Gastrocnemius medialis (tissue), 4 donors: ENCODE results near the gene SRP68. TPM values are rescaled to one million over a fixed set of nuclear protein-coding genes. Genes with fewer than 3 reads are reported as not detected.
"Not testable (repeated sequence)": the region's sequence is repeated elsewhere in the genome, so short reads cannot be mapped to it uniquely, and the experiment has no call there.

ENCODE experiments used
- ATAC-seq, 2 donors: fragments of 150-250 bp; one replicate each; pipeline ENCODE4 v1.9.1; 2016
- DNase-seq, 2 donors: peaks; one replicate each; pipeline ENCODE4 v3.0.0-alpha.2; 2019
- H3K27ac ChIP-seq, 4 donors: fragments of 200-600 bp; sonication (generic); 1 replicate in 1 of 4; 2 replicates in 3 of 4; pipeline ENCODE4 v1.5.1; 2016 to 2018; ENCODE audit warnings: mild to moderate bottlenecking in 2 of 4, moderate library complexity in 1 of 4
- H3K27me3 ChIP-seq, 3 donors: fragments of 200-600 bp; sonication (generic) in 2 of 3; 1 replicate in 1 of 3; 2 replicates in 2 of 3; pipeline versions ENCODE4 v1.5.1 to v1.6.0; 2016 to 2019; ENCODE audit warnings: mild to moderate bottlenecking in 1 of 3, moderate library complexity in 1 of 3
- H3K36me3 ChIP-seq, 2 donors: fragments of 200-600 bp; sonication (generic) in 1 of 2; one replicate each; pipeline ENCODE4 v1.5.1; 2017 to 2018
- H3K4me1 ChIP-seq, 2 donors: fragments of 200-600 bp; sonication (generic) in 1 of 2; one replicate each; pipeline ENCODE4 v1.5.1; 2016 to 2017; ENCODE audit warnings: mild to moderate bottlenecking in 2 of 2
- H3K4me3 ChIP-seq, 4 donors: fragments of 200-600 bp; sonication (generic) in 3 of 4; 1 replicate in 1 of 4; 2 replicates in 3 of 4; pipeline ENCODE4 v1.5.1; 2016 to 2019; ENCODE audit warnings: mild to moderate bottlenecking in 2 of 4
- H3K9me3 ChIP-seq, 3 donors: fragments of 200-600 bp; sonication (generic) in 2 of 3; 1 replicate in 1 of 3; 2 replicates in 2 of 3; pipeline ENCODE4 v1.5.1; 2016 to 2019
- CTCF ChIP-seq, 5 experiments: fragments of 450-650 bp in 3 of 5; fragments of 200-600 bp in 2 of 5; sonication (generic) in 2 of 5; IDR thresholded peaks in 4 of 5; conservative IDR thresholded peaks in 1 of 5; 1 replicate in 4 of 5; 2 replicates in 1 of 5; pipeline ENCODE4 v1.5.1; 2016 to 2019; ENCODE audit warnings: antibody characterized with exemption in 5 of 5, mild to moderate bottlenecking in 3 of 5, moderate library complexity in 3 of 5
- POLR2A ChIP-seq, 2 donors: fragments of 450-650 bp; IDR thresholded peaks; one replicate each; pipeline ENCODE4 v1.6.1; 2017; ENCODE audit warnings: antibody characterized with exemption in 2 of 2, mild to moderate bottlenecking in 2 of 2, moderate library complexity in 2 of 2
- in situ Hi-C, 4 donors: fragments of 200-750 bp; cut with MboI; loops; one replicate each; pipeline versions ENCODE4 v1.15.0 to v1.8.0; 2017; ENCODE audit warnings: low sequenced_read_pairs in 4 of 4
- intact Hi-C: fragments of 100-400 bp; cut with DNase I; formaldehyde crosslinking; loops from one replicate; pipeline ENCODE4 v1.15.1; 2023; ENCODE audit warnings: low total_unique reads
- total RNA-seq, 4 donors: library from RNA; depleted of rRNA; stranded (reverse); fragments of >200 nt; gene quantifications; one replicate each; pipeline versions ENCODE4 v1.1.0 to v1.2.3, GENCODE V29; 2016

The SRP68 gene
- total RNA-seq, 4 donors from 2014 or later, result 33.0 to 76.7 (median 66.7) TPM

- peaks cover 59 to 61% (median 60%) of the 10 kb centered on the region in 3 donors for H3K27me3 ChIP-seq
- intact Hi-C loops, result no loop called here
- DNase-seq, result peak in 1 of 2 donors; percentile 6
- no peaks in the 10 kb centered on the region for H3K36me3 ChIP-seq
- ATAC-seq, result no peak
- peaks cover 34 to 45% of the 10 kb centered on the region in 2 donors for H3K4me1 ChIP-seq
- in situ Hi-C loops, result no loop called here
- no peak within 1 kb of the TSS for H3K27ac ChIP-seq
- peak within 1 kb of the TSS in 2 of 4 donors; percentile 6 to 19 for H3K4me3 ChIP-seq
- TF ChIP-seq CTCF (IDR thresholded peaks at IDR 0.05 in 4 of 5, conservative IDR thresholded peaks at IDR 0.05 in 1 of 5) (no peak), POLR2A (IDR thresholded peaks at IDR 0.05) (no peak)
- H3K9me3 ChIP-seq, result no peaks in the 10 kb centered on the region
Measured at GRCh38 chr17:76074390-76075363, 2.4 kb upstream of the SRP68 start, which contains the start of gene GALR2. GALR2 (plus strand) TSS chr17:76074781; CDS start chr17:76074884, 103 bp downstream.

- peak; percentile 9 to 17 for ATAC-seq
- no peaks in the 10 kb centered on the region for H3K9me3 ChIP-seq
- DNase-seq, result no peak
- H3K27ac ChIP-seq, result peak overlapping the region; percentile 75 to 87 (median 80)
- peaks cover 0 to 16% of the 10 kb centered on the region in 2 donors for H3K36me3 ChIP-seq
- in situ Hi-C loops (no loop called here), intact Hi-C loops (no loop called here)
- TF ChIP-seq POLR2A (IDR thresholded peaks at IDR 0.05) (no peak), CTCF (IDR thresholded peaks at IDR 0.05 in 4 of 5, conservative IDR thresholded peaks at IDR 0.05 in 1 of 5) (no peak)
- peaks cover 29 to 39% of the 10 kb centered on the region in 2 donors for H3K4me1 ChIP-seq
- H3K4me3 ChIP-seq, result peak overlapping the region; percentile 69 to 96 (median 81)
- peaks cover 32 to 33% (median 33%) of the 10 kb centered on the region in 3 donors for H3K27me3 ChIP-seq
Measured at GRCh38 chr17:76071531-76072147, 678 bp downstream of the SRP68 start.

- no peak for DNase-seq
- Histone ChIP-seq H3K27ac (peak overlapping the region in 1 of 4 donors; percentile 34), H3K4me1 (peaks cover 10 to 15% of the 10 kb centered on the region in 2 donors), H3K27me3 (no peaks in the 10 kb centered on the region), H3K9me3 (no peaks in the 10 kb centered on the region), H3K4me3 (no peak overlapping the region), H3K36me3 (peaks cover 7 to 71% of the 10 kb centered on the region in 2 donors)
- intact Hi-C loops, result no loop called here
- no peak for ATAC-seq
- in situ Hi-C loops, result no loop called here
- TF ChIP-seq POLR2A (IDR thresholded peaks at IDR 0.05) (no peak), CTCF (IDR thresholded peaks at IDR 0.05 in 4 of 5, conservative IDR thresholded peaks at IDR 0.05 in 1 of 5) (no peak)
Measured at GRCh38 chr17:76065775-76066174, 6.5 kb downstream of the SRP68 start.

GRCh38 chr17:76063875-76064546 lies 8.3 kb downstream of the SRP68 start:
- DNase-seq, result no peak
- Histone ChIP-seq H3K36me3 (peaks cover 7 to 88% of the 10 kb centered on the region in 2 donors), H3K27ac (no peak overlapping the region), H3K27me3 (no peaks in the 10 kb centered on the region), H3K4me1 (peaks cover 0 to 4% of the 10 kb centered on the region in 2 donors), H3K4me3 (no peak overlapping the region), H3K9me3 (no peaks in the 10 kb centered on the region)
- intact Hi-C loops (no loop called here), in situ Hi-C loops (no loop called here)
- ATAC-seq, result no peak
- TF ChIP-seq CTCF (IDR thresholded peaks at IDR 0.05 in 4 of 5, conservative IDR thresholded peaks at IDR 0.05 in 1 of 5), result no peak
- TF ChIP-seq POLR2A (IDR thresholded peaks at IDR 0.05), result no peak

GRCh38 chr17:76058264-76058663 lies 14.1 kb downstream of the SRP68 start:
- intact Hi-C loops, H3K4me1 ChIP-seq, H3K27ac ChIP-seq, H3K4me3 ChIP-seq, H3K27me3 ChIP-seq, in situ Hi-C loops, ATAC-seq, DNase-seq, H3K9me3 ChIP-seq: not testable (repeated sequence)
- peaks cover 0 to 93% of the 10 kb centered on the region in 2 donors for H3K36me3 ChIP-seq
